HepG2 (cell line): ENCODE results near the gene SLC6A9. TPM values are rescaled to one million over a fixed set of nuclear protein-coding genes. Genes with fewer than 3 reads are reported as not detected.
A peak's percentile ranks its signal among the peaks of the same experiment; 100 is the strongest.

ENCODE experiments used
- ATAC-seq: fragments of 200-7000 bp; cut with Tn5 transposase; 3 replicates; pipeline ENCODE4 v1.9.1; 2020; ENCODE audit warnings: mild to moderate bottlenecking, moderate library complexity
- BruUV-seq: library from RNA; stranded (reverse); fragments of 400-500 nt; replicated peaks from 2 replicates; lab custom pipeline; 2021; lab: Mats Ljungman, UMichigan
- CTCF ChIA-PET: fragments of 300-600 bp; formaldehyde crosslinking; extraction: SDS; loops from one replicate; lab custom pipeline; 2021; ENCODE audit warnings: low total read pairs, inconsistent platforms, low intra/inter-chr PET ratio; lab: Yijun Ruan, JAX
- POLR2A ChIA-PET: fragments of 350-600 bp; sonication (Branson Sonifier 250); formaldehyde crosslinking; loops from one replicate; lab custom pipeline; 2020; ENCODE audit warnings: antibody characterized with exemption, inconsistent platforms; lab: Yijun Ruan, JAX
- DNase-seq: peaks from one replicate; pipeline ENCODE4 v3.0.0-alpha.2; 2015; ENCODE audit warnings: low spot score
- FAIRE-seq: peaks from 3 replicates; lab custom pipeline; 2011; peaks lifted over from hg19 to GRCh38; lab: Jason Lieb, UNC
- H2AFZ ChIP-seq: one replicate; pipeline ENCODE4 v1.6.1; 2011; ENCODE audit warnings: low read length, inconsistent platforms
- H3K27ac ChIP-seq: fragments of 300-600 bp; 3 replicates; pipeline ENCODE4 v1.8.0; 2011; ENCODE audit warnings: mixed run types, mild to moderate bottlenecking, mixed read lengths, low read length, inconsistent platforms; ENCODE audit not compliant: insufficient read depth; ENCODE audit errors: extremely low read length
- H3K27me3 ChIP-seq, 2 experiments: fragments of 200-600 bp in 1 of 2; 2 replicates in 1 of 2; 3 replicates in 1 of 2; pipeline versions ENCODE4 v1.6.0 to v1.8.0; 2011; ENCODE audit warnings: low read length in 2 of 2, mild to moderate bottlenecking in 2 of 2, moderate library complexity in 2 of 2, inconsistent platforms in 1 of 2; ENCODE audit not compliant: insufficient read depth in 2 of 2, control insufficient read depth in 1 of 2
- H3K36me3 ChIP-seq, 2 experiments: fragments of 200-600 bp in 1 of 2; replicated peaks in 1 of 2; 2 replicates in 1 of 2; 3 replicates in 1 of 2; pipeline versions ENCODE4 v1.5.1 to v1.8.0; 2011; ENCODE audit warnings: low read length in 2 of 2, inconsistent platforms in 1 of 2; ENCODE audit not compliant: insufficient read depth in 2 of 2, control insufficient read depth in 1 of 2
- H3K4me1 ChIP-seq: 2 replicates; pipeline ENCODE4 v1.5.1; 2012; ENCODE audit warnings: low read length, inconsistent platforms; ENCODE audit not compliant: insufficient read depth
- H3K4me2 ChIP-seq: 2 replicates; pipeline ENCODE4 v1.6.0; 2011; ENCODE audit warnings: low read depth, low read length, inconsistent platforms
- H3K4me3 ChIP-seq, 3 experiments: fragments of 200-600 bp in 1 of 3; sonication (generic), shearing (Covaris generic) in 1 of 3; replicated peaks in 1 of 3; 2 replicates each; pipeline ENCODE4 v1.5.1; 2011 to 2016; ENCODE audit warnings: low read length in 3 of 3, inconsistent platforms in 2 of 3, low read depth in 2 of 3, mild to moderate bottlenecking in 2 of 3, control low read depth in 1 of 3, mixed read lengths in 1 of 3; ENCODE audit not compliant: insufficient read depth in 1 of 3
- H3K79me2 ChIP-seq: one replicate; pipeline ENCODE4 v1.6.1; 2011; ENCODE audit warnings: low read length, inconsistent platforms; ENCODE audit not compliant: insufficient read depth
- H3K9ac ChIP-seq: 2 replicates; pipeline ENCODE4 v1.6.0; 2011; ENCODE audit warnings: mild to moderate bottlenecking, low read depth, low read length, inconsistent platforms; ENCODE audit not compliant: insufficient read depth
- H3K9me3 ChIP-seq: 2 replicates; pipeline ENCODE4 v1.5.1; 2012; ENCODE audit warnings: mild to moderate bottlenecking, low read length
- H4K20me1 ChIP-seq: 2 replicates; pipeline ENCODE4 v1.6.0; 2011; ENCODE audit warnings: inconsistent platforms, mild to moderate bottlenecking, low read length, moderate library complexity; ENCODE audit not compliant: insufficient read depth
- AGO2 ChIP-seq: fragments of 200-400 bp; formaldehyde crosslinking; optimal IDR thresholded peaks from 2 replicates; pipeline ENCODE3; 2017; ENCODE audit warnings: mild to moderate bottlenecking, low read depth, low read length, moderate library complexity
- CENPX ChIP-seq: sonication (generic); formaldehyde crosslinking; IDR thresholded peaks from 2 replicates; pipeline ENCODE4 v1.9.0; 2021; ENCODE audit warnings: mild to moderate bottlenecking, missing genetic modification reagents, moderate library complexity
- GTF2F1 ChIP-seq: fragments of 150-350 bp; IDR thresholded peaks from 2 replicates; pipeline ENCODE4 v1.6.1; 2014; ENCODE audit warnings: low read length
- HOXD1 ChIP-seq: sonication (generic); formaldehyde crosslinking; IDR thresholded peaks from 2 replicates; pipeline ENCODE4 v1.5.0; 2020; ENCODE audit warnings: missing genetic modification reagents
- KDM2A ChIP-seq: sonication (generic); formaldehyde crosslinking; IDR thresholded peaks from 2 replicates; pipeline ENCODE4 v1.4.0; 2020; ENCODE audit warnings: low read depth, missing genetic modification reagents, borderline replicate concordance
- KLF13 ChIP-seq: sonication (generic); formaldehyde crosslinking; IDR thresholded peaks from 2 replicates; pipeline ENCODE4 v1.4.0; 2020; ENCODE audit warnings: mild to moderate bottlenecking, missing genetic modification reagents
- PTBP1 ChIP-seq: fragments of 200-400 bp; formaldehyde crosslinking; IDR thresholded peaks from 2 replicates; pipeline ENCODE4 v1.6.1; 2018; ENCODE audit warnings: low read length, low read depth; ENCODE audit not compliant: poor library complexity, severe bottlenecking
- TOPORS ChIP-seq: sonication (generic); formaldehyde crosslinking; IDR thresholded peaks from 2 replicates; pipeline ENCODE4 v1.8.0; 2023; ENCODE audit warnings: mild to moderate bottlenecking, missing genetic modification reagents
- ZBTB21 ChIP-seq: sonication (generic); formaldehyde crosslinking; IDR thresholded peaks from 2 replicates; pipeline ENCODE4 v1.4.0; 2020; ENCODE audit warnings: missing genetic modification reagents
- ZBTB42 ChIP-seq: sonication (generic); formaldehyde crosslinking; IDR thresholded peaks from 2 replicates; pipeline ENCODE4 v1.5.0; 2020; ENCODE audit warnings: mild to moderate bottlenecking, missing genetic modification reagents
- ZNF138 ChIP-seq: sonication (generic); formaldehyde crosslinking; IDR thresholded peaks from 2 replicates; pipeline ENCODE4 v1.5.0; 2020; ENCODE audit warnings: mild to moderate bottlenecking, low read depth, missing genetic modification reagents
- ZNF253 ChIP-seq: sonication (generic); formaldehyde crosslinking; IDR thresholded peaks from 2 replicates; pipeline ENCODE4 v1.8.0; 2022; ENCODE audit warnings: mild to moderate bottlenecking, missing genetic modification reagents, borderline replicate concordance
- ZNF317 ChIP-seq: sonication (generic); formaldehyde crosslinking; IDR thresholded peaks from 2 replicates; pipeline ENCODE4 v1.5.0; 2020; ENCODE audit warnings: mild to moderate bottlenecking, missing genetic modification reagents
- ZNF484 ChIP-seq: sonication (generic); formaldehyde crosslinking; IDR thresholded peaks from 2 replicates; pipeline ENCODE4 v1.5.1; 2020; ENCODE audit warnings: mild to moderate bottlenecking, low read depth, missing genetic modification reagents, borderline replicate concordance
- ZNF549 ChIP-seq: sonication (generic); formaldehyde crosslinking; IDR thresholded peaks from 2 replicates; pipeline ENCODE4 v1.5.0; 2020; ENCODE audit warnings: missing genetic modification reagents
- ZNF570 ChIP-seq: sonication (generic); formaldehyde crosslinking; IDR thresholded peaks from 2 replicates; pipeline ENCODE4 v1.4.0; 2020; ENCODE audit warnings: mild to moderate bottlenecking, missing genetic modification reagents, borderline replicate concordance
- ZNF724P ChIP-seq: sonication (generic); formaldehyde crosslinking; IDR thresholded peaks from 2 replicates; pipeline ENCODE4 v1.8.0; 2022; ENCODE audit warnings: missing genetic modification reagents, borderline replicate concordance
- WGBS: methylation state at CpG from one replicate; pipeline ENCODE4 v1.1.6; 2017; ENCODE audit warnings: low lambda C conversion rate; 5-methylcytosine and 5-hydroxymethylcytosine counted together
- in situ Hi-C: cut with HindIII; loops from 2 replicates; pipeline ENCODE4 v1.10.0; 2017; ENCODE audit warnings: low pct_unique_long_range_greater_than_20kb; ENCODE audit not compliant: extremely low pct_ligation_motif_present
- intact Hi-C: fragments of 100-400 bp; cut with micrococcal nuclease; formaldehyde crosslinking; loops from one replicate; pipeline ENCODE4 v1.10.0; 2022; ENCODE audit not compliant: unreplicated experiment
- polyA plus RNA-seq, 8 experiments: library from polyadenylated mRNA; depleted of rRNA in 3 of 8; stranded (reverse) in 7 of 8; unstranded in 1 of 8; fragments of >200 nt; fragmentation: Illumina TruSeq in 4 of 8; extraction: Trizol in 4 of 8; gene quantifications; 2 replicates each; pipeline versions ENCODE4 v1.2.1 to v1.2.3, GENCODE V29; 2011 to 2016; ENCODE audit warnings: low read depth in 4 of 8, missing spikeins in 1 of 8, mixed read lengths in 1 of 8; ENCODE audit not compliant: insufficient read depth in 1 of 8
- total RNA-seq, 5 experiments: library from RNA; depleted of rRNA; stranded (reverse); fragments of >200 nt; fragmentation: Illumina TruSeq; extraction: Trizol; gene quantifications; 2 replicates each; pipeline ENCODE4 v1.2.3, GENCODE V29; 2016; ENCODE audit warnings: low read depth in 1 of 5
- TF ChIP-seq, protein P1 (sequence below): sonication (generic); formaldehyde crosslinking; IDR thresholded peaks from 2 replicates; pipeline ENCODE4 v1.4.0; 2020; ENCODE audit warnings: mild to moderate bottlenecking, missing genetic modification reagents
- TF ChIP-seq, protein P2 (sequence below): sonication (generic); formaldehyde crosslinking; IDR thresholded peaks from 2 replicates; pipeline ENCODE4 v1.4.0; 2020; ENCODE audit warnings: low read depth, mild to moderate bottlenecking, missing genetic modification reagents
- TF ChIP-seq, protein P3 (sequence below): sonication (generic); formaldehyde crosslinking; IDR thresholded peaks from 2 replicates; pipeline ENCODE4 v1.5.1; 2020; ENCODE audit warnings: missing genetic modification reagents, mild to moderate bottlenecking, borderline replicate concordance

The SLC6A9 gene
- total and polyA plus RNA-seq, 2 of the 13 experiments (the other 11 are each of a cell fraction or from before 2014, with no cell fraction given): 8.5 to 9.9 TPM

- ATAC-seq (peak; percentile 69), FAIRE-seq (no peak), DNase-seq (peak; percentile 65)
- no peaks in the 10 kb centered on the region for H3K27me3 ChIP-seq
- ChIA-PET CTCF (interaction anchor here (1.2 kb wide), 1 partner anchor 25 kb away, joined by 3 read pairs; no protein-coding TSS in a partner anchor), POLR2A (interaction anchor here (1.0 to 5.4 kb wide), 5 partner anchors 13 to 96 kb away, joined by 3 to 32 read pairs (median 9); partner anchors contain the start of genes ARTN and DPH2)
- H3K36me3 ChIP-seq: peaks cover under 1 to 8% of the 10 kb centered on the region in 2 experiments; a peak in 2 of 5 replicates
- no peak overlapping the region for H2AFZ ChIP-seq
- H3K9ac ChIP-seq: peak overlapping the region; percentile 85
- WGBS: under 1% methylated on average over 27 of the region's 75 CpGs
- H3K4me2 ChIP-seq: peak overlapping the region; percentile 95
- H4K20me1 ChIP-seq: no peaks in the 10 kb centered on the region
- intact Hi-C loops: loop anchor here (10.0 kb wide), 1 partner anchor 95 kb away; the partner anchor contains the start of gene ARTN
- no peaks in the 10 kb centered on the region for H3K9me3 ChIP-seq
- in situ Hi-C loops: loop anchor here (5.0 kb wide), 1 partner anchor 33 kb away; no protein-coding TSS in a partner anchor
- no TSS peak for BruUV-seq
- H3K79me2 ChIP-seq: no peaks in the 10 kb centered on the region
- peaks cover 39% of the 10 kb centered on the region for H3K4me1 ChIP-seq
- peak overlapping the region; percentile 78 for H3K27ac ChIP-seq
- H3K4me3 ChIP-seq: peak overlapping the region; percentile 91 to 96 (median 95)
- TF ChIP-seq ZNF317 (CRISPR knock-in tag) (no peak), ZBTB21 (CRISPR knock-in tag) (no peak), ZNF724P (CRISPR knock-in tag) (no peak), ZNF484 (no peak), ZBTB42 (no peak; the same call in 1 of the 2 replicates), ZNF570 (CRISPR knock-in tag) (no peak), TOPORS (CRISPR knock-in tag) (no peak), ZNF549 (CRISPR knock-in tag) (no peak), GTF2F1 (no peak), PTBP1 (no peak), ZNF253 (CRISPR knock-in tag) (no peak), AGO2 (no peak), ZNF138 (CRISPR knock-in tag) (0 out of 2 replicates have a peak, but pooled peaks have one; percentile 86), KLF13 (CRISPR knock-in tag) (no peak), KDM2A (CRISPR knock-in tag) (peak; percentile 34), CENPX (no peak), HOXD1 (CRISPR knock-in tag) (peak; percentile 20; the same call in 1 of the 2 replicates)
- TF ChIP-seq, protein P1, sequence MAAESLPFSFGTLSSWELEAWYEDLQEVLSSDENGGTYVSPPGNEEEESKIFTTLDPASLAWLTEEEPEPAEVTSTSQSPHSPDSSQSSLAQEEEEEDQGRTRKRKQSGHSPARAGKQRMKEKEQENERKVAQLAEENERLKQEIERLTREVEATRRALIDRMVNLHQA (CRISPR knock-in tag): no peak
- TF ChIP-seq, protein P2, sequence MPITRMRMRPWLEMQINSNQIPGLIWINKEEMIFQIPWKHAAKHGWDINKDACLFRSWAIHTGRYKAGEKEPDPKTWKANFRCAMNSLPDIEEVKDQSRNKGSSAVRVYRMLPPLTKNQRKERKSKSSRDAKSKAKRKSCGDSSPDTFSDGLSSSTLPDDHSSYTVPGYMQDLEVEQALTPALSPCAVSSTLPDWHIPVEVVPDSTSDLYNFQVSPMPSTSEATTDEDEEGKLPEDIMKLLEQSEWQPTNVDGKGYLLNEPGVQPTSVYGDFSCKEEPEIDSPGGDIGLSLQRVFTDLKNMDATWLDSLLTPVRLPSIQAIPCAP: no peak
- TF ChIP-seq, protein P3, sequence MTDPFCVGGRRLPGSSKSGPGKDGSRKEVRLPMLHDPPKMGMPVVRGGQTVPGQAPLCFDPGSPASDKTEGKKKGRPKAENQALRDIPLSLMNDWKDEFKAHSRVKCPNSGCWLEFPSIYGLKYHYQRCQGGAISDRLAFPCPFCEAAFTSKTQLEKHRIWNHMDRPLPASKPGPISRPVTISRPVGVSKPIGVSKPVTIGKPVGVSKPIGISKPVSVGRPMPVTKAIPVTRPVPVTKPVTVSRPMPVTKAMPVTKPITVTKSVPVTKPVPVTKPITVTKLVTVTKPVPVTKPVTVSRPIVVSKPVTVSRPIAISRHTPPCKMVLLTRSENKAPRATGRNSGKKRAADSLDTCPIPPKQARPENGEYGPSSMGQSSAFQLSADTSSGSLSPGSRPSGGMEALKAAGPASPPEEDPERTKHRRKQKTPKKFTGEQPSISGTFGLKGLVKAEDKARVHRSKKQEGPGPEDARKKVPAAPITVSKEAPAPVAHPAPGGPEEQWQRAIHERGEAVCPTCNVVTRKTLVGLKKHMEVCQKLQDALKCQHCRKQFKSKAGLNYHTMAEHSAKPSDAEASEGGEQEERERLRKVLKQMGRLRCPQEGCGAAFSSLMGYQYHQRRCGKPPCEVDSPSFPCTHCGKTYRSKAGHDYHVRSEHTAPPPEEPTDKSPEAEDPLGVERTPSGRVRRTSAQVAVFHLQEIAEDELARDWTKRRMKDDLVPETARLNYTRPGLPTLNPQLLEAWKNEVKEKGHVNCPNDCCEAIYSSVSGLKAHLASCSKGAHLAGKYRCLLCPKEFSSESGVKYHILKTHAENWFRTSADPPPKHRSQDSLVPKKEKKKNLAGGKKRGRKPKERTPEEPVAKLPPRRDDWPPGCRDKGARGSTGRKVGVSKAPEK (CRISPR knock-in tag): no peak
Measured at GRCh38 chr1:44029911-44030604, 1.2 kb downstream of the SLC6A9 start.
